ENCODE measurements around the gene TNPO1. TPM values are rescaled to one million over a fixed set of nuclear protein-coding genes. Genes with fewer than 3 reads are reported as not detected.

Gene TNPO1
- total and polyA plus RNA-seq, 10 of the 15 experiments (the other 5 are each of a cell fraction or from before 2014, with no cell fraction given) = 18.1 to 123 (median 79.2) TPM

DNA sequence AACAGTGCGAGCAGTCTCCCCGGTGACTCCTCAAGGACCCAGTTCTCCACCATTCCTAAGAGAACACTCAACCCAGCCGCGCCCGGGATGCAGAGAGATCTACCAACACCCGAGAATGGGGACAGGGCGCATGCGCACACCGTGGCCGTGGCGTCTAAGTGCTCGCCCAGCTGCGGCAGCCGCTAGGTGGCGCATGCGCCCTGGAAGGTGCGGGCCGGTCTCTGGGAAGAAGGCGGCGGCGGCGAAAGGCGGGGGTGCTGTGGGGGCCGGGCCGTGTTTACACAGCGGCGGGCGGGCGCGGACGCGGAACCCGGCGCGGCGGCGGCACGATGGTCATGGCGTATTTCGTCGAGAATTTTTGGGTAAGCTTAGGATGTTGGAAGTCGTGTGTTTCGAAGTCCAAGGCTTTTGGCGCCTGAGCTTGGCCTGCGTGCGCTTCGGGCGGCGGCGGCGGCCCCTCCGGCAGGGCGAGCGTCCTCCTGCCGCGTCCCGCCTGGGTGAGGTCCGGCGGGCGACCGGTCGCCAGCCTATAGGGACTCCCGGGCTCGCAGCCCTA lies 139.4 kb downstream of the TNPO1 start, which contains the start of gene FCHO2:
FCHO2 (plus strand) TSS at position 274 of the 556 bp plus-strand sequence; CDS start at position 330, 56 bp downstream.
- H3K79me2 ChIP-seq (ENCODE audit: control insufficient read depth, insufficient read depth, low read length) = no peaks in the 10 kb centered on the region
- ChIA-PET SMC1A (ENCODE audit: uncharacterized antibody, unreplicated experiment) (interaction anchor here (1.2 to 1.9 kb wide), 2 partner anchors 11 to 90 kb away, joined by 3 to 4 read pairs; no protein-coding TSS in a partner anchor), RAD21 (ENCODE audit: unreplicated experiment) (interaction anchor here (1.0 kb wide), 1 partner anchor 246 kb away, joined by 3 read pairs; no protein-coding TSS in a partner anchor), POLR2A (no interaction called here), CTCF (interaction anchor here (1.0 to 2.5 kb wide), 4 partner anchors 11 to 636 kb away, joined by 3 to 8 read pairs (median 5); partner anchors contain the start of genes MRPS27 and PTCD2)
- peak; percentile 97 for ATAC-seq
- H2AFZ ChIP-seq (ENCODE audit: control insufficient read depth, low read depth, low read length) = peak within 1 kb of the TSS; percentile 86
- intact Hi-C loops (cut with micrococcal nuclease; ENCODE audit: unreplicated experiment) (loop anchor here (1.0 to 5.0 kb wide), 2 partner anchors 246 to 496 kb away; no protein-coding TSS in a partner anchor), in situ Hi-C loops (cut with MboI) (no loop called here)
- DNase-seq (ENCODE audit: low read depth, low spot score) = peak; percentile 57
- peak within 1 kb of the TSS; percentile 29 for H3K9ac ChIP-seq (ENCODE audit: control insufficient read depth, insufficient read depth, low read length)
- no peak within 1 kb of the TSS for H3K27ac ChIP-seq (ENCODE audit: control insufficient read depth, insufficient read depth)
- H4K20me1 ChIP-seq (ENCODE audit: control insufficient read depth, insufficient read depth) = no peaks in the 10 kb centered on the region
- no peaks in the 10 kb centered on the region; the same call in 1 of the 2 replicates for H3K4me1 ChIP-seq (ENCODE audit: control insufficient read depth, insufficient read depth, low read length)
- H3K9me3 ChIP-seq (replicated peaks; ENCODE audit: control insufficient read depth, insufficient read depth, low read length) = no peaks in the 10 kb centered on the region
- under 1% methylated on average over 63 of the region's 64 CpGs for WGBS (ENCODE audit: insufficient coverage, insufficient replicate concordance, low lambda C conversion rate, missing lambda C conversion rate)
- peak within 1 kb of the TSS; percentile 74 for H3K4me2 ChIP-seq (ENCODE audit: control insufficient read depth, insufficient read depth)
- H3K4me3 ChIP-seq = peak within 1 kb of the TSS; percentile 73
- BruUV-seq (replicated peaks) = no TSS peak
- H3K36me3 ChIP-seq (ENCODE audit: control insufficient read depth in 2 of 2, insufficient read depth in 2 of 2, low read length in 1 of 2) = no peaks in the 10 kb centered on the region
- peak; percentile 71 for FAIRE-seq
- peaks cover 0 to 2% of the 10 kb centered on the region in 2 experiments; a peak in 2 of 4 replicates for H3K27me3 ChIP-seq (replicated peaks in 1 of 2; ENCODE audit: control insufficient read depth in 2 of 2, insufficient read depth in 2 of 2, low read length in 1 of 2)
- TF ChIP-seq, protein P1, sequence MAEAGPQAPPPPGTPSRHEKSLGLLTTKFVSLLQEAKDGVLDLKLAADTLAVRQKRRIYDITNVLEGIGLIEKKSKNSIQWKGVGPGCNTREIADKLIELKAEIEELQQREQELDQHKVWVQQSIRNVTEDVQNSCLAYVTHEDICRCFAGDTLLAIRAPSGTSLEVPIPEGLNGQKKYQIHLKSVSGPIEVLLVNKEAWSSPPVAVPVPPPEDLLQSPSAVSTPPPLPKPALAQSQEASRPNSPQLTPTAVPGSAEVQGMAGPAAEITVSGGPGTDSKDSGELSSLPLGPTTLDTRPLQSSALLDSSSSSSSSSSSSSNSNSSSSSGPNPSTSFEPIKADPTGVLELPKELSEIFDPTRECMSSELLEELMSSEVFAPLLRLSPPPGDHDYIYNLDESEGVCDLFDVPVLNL (IDR thresholded peaks at IDR 0.05; ENCODE audit: low read depth, low read length) = no peak
- TF ChIP-seq LARP7 (IDR thresholded peaks at IDR 0.05) (0 out of 2 replicates have a peak, but pooled peaks have one; percentile 54), SMARCA5 (IDR thresholded peaks at IDR 0.05) (peak; percentile 71; the same call in 1 of the 2 replicates), BHLHE40 (IDR thresholded peaks at IDR 0.05; ENCODE audit: borderline replicate concordance in 1 of 2, low read depth in 2 of 2, low read length in 1 of 2) (peak; percentile 25 to 40; a peak in 1 of 4 replicates), HDAC6 (IDR thresholded peaks at IDR 0.05; ENCODE audit: unreplicated experiment) (no peak), FOS (IDR thresholded peaks at IDR 0.05; ENCODE audit: borderline replicate concordance, extremely low read depth, insufficient read length) (no peak), RFX5 (IDR thresholded peaks at IDR 0.05; ENCODE audit: low read depth, low read length) (no peak), KAT2A (conservative IDR thresholded peaks at IDR 0.05; ENCODE audit: control insufficient read depth, low read depth, low read length) (no peak), HCFC1 (IDR thresholded peaks at IDR 0.05; ENCODE audit: low read length) (no peak), SRF (IDR thresholded peaks at IDR 0.05; ENCODE audit: low read depth in 2 of 2, low read length in 2 of 2) (no peak)
- TF ChIP-seq, protein P2, sequence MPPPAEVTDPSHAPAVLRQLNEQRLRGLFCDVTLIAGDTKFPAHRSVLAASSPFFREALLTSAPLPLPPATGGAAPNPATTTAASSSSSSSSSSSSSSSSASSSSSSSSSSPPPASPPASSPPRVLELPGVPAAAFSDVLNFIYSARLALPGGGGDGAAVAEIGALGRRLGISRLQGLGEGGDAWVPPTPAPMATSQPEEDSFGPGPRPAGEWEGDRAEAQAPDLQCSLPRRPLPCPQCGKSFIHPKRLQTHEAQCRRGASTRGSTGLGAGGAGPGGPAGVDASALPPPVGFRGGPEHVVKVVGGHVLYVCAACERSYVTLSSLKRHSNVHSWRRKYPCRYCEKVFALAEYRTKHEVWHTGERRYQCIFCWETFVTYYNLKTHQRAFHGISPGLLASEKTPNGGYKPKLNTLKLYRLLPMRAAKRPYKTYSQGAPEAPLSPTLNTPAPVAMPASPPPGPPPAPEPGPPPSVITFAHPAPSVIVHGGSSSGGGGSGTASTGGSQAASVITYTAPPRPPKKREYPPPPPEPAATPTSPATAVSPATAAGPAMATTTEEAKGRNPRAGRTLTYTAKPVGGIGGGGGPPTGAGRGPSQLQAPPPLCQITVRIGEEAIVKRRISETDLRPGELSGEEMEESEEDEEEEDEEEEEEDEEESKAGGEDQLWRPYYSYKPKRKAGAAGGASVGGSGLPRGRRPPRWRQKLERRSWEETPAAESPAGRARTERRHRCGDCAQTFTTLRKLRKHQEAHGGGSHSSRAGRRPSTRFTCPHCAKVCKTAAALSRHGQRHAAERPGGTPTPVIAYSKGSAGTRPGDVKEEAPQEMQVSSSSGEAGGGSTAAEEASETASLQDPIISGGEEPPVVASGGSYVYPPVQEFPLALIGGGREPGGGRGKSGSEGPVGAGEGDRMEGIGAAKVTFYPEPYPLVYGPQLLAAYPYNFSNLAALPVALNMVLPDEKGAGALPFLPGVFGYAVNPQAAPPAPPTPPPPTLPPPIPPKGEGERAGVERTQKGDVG (CRISPR knock-in tag; IDR thresholded peaks at IDR 0.05) = no peak
- TF ChIP-seq, protein P3, sequence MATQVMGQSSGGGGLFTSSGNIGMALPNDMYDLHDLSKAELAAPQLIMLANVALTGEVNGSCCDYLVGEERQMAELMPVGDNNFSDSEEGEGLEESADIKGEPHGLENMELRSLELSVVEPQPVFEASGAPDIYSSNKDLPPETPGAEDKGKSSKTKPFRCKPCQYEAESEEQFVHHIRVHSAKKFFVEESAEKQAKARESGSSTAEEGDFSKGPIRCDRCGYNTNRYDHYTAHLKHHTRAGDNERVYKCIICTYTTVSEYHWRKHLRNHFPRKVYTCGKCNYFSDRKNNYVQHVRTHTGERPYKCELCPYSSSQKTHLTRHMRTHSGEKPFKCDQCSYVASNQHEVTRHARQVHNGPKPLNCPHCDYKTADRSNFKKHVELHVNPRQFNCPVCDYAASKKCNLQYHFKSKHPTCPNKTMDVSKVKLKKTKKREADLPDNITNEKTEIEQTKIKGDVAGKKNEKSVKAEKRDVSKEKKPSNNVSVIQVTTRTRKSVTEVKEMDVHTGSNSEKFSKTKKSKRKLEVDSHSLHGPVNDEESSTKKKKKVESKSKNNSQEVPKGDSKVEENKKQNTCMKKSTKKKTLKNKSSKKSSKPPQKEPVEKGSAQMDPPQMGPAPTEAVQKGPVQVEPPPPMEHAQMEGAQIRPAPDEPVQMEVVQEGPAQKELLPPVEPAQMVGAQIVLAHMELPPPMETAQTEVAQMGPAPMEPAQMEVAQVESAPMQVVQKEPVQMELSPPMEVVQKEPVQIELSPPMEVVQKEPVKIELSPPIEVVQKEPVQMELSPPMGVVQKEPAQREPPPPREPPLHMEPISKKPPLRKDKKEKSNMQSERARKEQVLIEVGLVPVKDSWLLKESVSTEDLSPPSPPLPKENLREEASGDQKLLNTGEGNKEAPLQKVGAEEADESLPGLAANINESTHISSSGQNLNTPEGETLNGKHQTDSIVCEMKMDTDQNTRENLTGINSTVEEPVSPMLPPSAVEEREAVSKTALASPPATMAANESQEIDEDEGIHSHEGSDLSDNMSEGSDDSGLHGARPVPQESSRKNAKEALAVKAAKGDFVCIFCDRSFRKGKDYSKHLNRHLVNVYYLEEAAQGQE (IDR thresholded peaks at IDR 0.05; ENCODE audit: low read depth, low read length) = no peak
- TF ChIP-seq, protein P4, sequence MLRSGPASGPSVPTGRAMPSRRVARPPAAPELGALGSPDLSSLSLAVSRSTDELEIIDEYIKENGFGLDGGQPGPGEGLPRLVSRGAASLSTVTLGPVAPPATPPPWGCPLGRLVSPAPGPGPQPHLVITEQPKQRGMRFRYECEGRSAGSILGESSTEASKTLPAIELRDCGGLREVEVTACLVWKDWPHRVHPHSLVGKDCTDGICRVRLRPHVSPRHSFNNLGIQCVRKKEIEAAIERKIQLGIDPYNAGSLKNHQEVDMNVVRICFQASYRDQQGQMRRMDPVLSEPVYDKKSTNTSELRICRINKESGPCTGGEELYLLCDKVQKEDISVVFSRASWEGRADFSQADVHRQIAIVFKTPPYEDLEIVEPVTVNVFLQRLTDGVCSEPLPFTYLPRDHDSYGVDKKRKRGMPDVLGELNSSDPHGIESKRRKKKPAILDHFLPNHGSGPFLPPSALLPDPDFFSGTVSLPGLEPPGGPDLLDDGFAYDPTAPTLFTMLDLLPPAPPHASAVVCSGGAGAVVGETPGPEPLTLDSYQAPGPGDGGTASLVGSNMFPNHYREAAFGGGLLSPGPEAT (IDR thresholded peaks at IDR 0.05; ENCODE audit: low read depth) = no peak

Data from GM12878 (cell line).